Activated naive CD4-positive, alpha-beta T cell treated with anti-CD3 and anti-CD28 coated beads for 36 hours (primary cell): Measurements from ENCODE around the gene SCN5A. TPM values are rescaled to one million over a fixed set of nuclear protein-coding genes. Genes with fewer than 3 reads are reported as not detected.
A peak's percentile ranks its signal among the peaks of the same experiment; 100 is the strongest.

Experiments used
- CTCF ChIA-PET: fragments of 350-600 bp; sonication (Branson Sonifier 250); formaldehyde crosslinking; loops from one replicate; lab custom pipeline; 2021; ENCODE audit warnings: antibody characterized with exemption; lab: Charles Lee
- DNase-seq: peaks from one replicate; pipeline ENCODE4 v3.0.0-alpha.2; 2020
- H3K27ac Mint-ChIP-seq: one replicate; pipeline ENCODE4 v1.8.0; 2021; ENCODE audit warnings: mild to moderate bottlenecking, mixed read lengths
- H3K27me3 Mint-ChIP-seq: one replicate; pipeline ENCODE4 v1.8.0; 2021; ENCODE audit warnings: low read depth, mixed read lengths
- H3K36me3 Mint-ChIP-seq: one replicate; pipeline ENCODE4 v1.8.0; 2021; ENCODE audit warnings: low read depth, mixed read lengths
- H3K4me1 Mint-ChIP-seq: one replicate; pipeline ENCODE4 v1.8.0; 2021; ENCODE audit warnings: low read depth, mixed read lengths
- H3K4me3 Mint-ChIP-seq: one replicate; pipeline ENCODE4 v1.8.0; 2021; ENCODE audit warnings: mild to moderate bottlenecking, moderate library complexity, mixed read lengths
- H3K9me3 Mint-ChIP-seq: one replicate; pipeline ENCODE4 v1.8.0; 2021; ENCODE audit warnings: mixed read lengths
- intact Hi-C: fragments of 100-400 bp; cut with micrococcal nuclease; formaldehyde crosslinking; loops from one replicate; pipeline ENCODE4 v1.15.1; 2023
- total RNA-seq, 2 experiments: library from RNA; stranded (reverse); gene quantifications; one replicate each; pipeline ENCODE4 v1.2.3, GENCODE V29; 2021

SCN5A gene
- total RNA-seq, 2 experiments from 2014 or later: 0.31 to 0.35 TPM

DNA sequence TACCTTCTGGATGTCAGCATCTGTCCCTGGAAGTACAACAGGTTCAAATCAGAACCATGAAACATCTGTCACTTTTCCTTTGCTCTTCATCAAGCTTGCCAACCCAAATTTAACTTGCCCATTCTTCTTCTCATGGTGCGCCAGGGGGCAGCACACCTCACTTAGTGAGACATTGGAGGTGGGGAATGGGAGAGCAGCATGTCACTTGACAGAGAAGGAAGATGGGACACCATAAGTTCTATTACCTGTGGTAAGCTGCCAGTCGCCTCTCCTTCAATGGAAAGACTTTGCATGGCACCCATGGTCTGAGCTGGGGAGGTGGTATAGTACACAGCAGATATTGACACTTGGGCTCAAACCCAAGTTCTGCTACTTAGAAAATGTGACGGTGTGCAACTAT lies 2.9 kb downstream of the SCN5A start:
- no peaks in the 10 kb centered on the region for H3K9me3 Mint-ChIP-seq
- CTCF ChIA-PET: interaction anchor here (0.8 to 4.9 kb wide), 9 partner anchors 14 to 353 kb away, joined by 3 to 31 read pairs (median 4); no protein-coding TSS in a partner anchor
- H3K4me1 Mint-ChIP-seq: peaks cover 2% of the 10 kb centered on the region
- no peak overlapping the region for H3K27ac Mint-ChIP-seq
- intact Hi-C loops: no loop called here
- peak; percentile 38 for DNase-seq
- H3K36me3 Mint-ChIP-seq: no peaks in the 10 kb centered on the region
- no peak overlapping the region for H3K4me3 Mint-ChIP-seq
- H3K27me3 Mint-ChIP-seq: peaks cover 4% of the 10 kb centered on the region

DNA sequence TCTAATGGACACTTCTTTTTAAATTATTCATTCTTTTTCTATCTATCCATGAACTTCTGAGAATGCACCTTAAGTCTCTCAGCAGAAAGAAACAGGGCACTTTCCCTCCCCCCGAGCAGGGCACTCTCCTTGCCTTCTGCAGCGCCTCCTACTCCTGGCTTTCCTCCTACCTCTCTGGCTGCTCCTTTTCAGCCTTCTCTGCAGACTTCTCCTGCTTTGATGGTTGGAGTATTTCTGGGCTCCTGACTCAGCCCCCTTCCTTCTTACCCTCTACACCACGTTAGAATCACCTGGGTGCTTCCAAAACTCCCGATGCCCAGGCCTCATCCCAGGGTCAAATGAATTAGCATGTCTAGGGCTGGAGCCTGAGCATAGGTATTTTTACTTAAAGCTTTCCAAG lies 3.4 kb downstream of the SCN5A start:
- Mint-ChIP-seq H3K27me3 (peaks cover under 1% of the 10 kb centered on the region), H3K4me1 (peaks cover under 1% of the 10 kb centered on the region), H3K4me3 (no peak overlapping the region), H3K36me3 (no peaks in the 10 kb centered on the region), H3K9me3 (no peaks in the 10 kb centered on the region), H3K27ac (no peak overlapping the region)
- CTCF ChIA-PET: interaction anchor here (1.0 to 4.9 kb wide), 7 partner anchors 14 to 354 kb away, joined by 3 to 31 read pairs (median 5); no protein-coding TSS in a partner anchor
- intact Hi-C loops: no loop called here
- DNase-seq: no peak

DNA sequence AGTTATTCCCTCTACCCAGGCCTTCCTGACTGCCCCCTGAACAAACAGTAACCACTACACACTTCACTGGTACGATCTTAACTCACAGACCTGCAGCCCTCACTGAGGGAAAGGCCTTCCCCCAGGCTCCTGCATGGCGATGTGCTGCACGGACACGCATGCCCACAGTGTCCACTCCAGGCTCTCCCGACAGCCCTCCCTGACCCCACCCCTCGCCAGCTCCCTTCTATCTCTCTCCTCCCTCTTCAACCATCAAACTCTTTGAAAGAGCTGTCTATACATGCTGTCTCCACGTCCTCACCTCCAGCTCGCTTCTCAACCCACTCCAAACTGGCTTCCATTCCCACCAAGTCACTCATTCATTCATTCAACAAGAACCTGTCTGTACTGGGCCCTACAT lies 3.9 kb downstream of the SCN5A start:
- no peak for DNase-seq
- H3K27ac Mint-ChIP-seq: no peak overlapping the region
- no peak overlapping the region for H3K4me3 Mint-ChIP-seq
- intact Hi-C loops: no loop called here
- CTCF ChIA-PET: interaction anchor here (2.0 to 4.9 kb wide), 2 partner anchors 15 to 124 kb away, joined by 5 to 31 read pairs; no protein-coding TSS in a partner anchor
- H3K9me3 Mint-ChIP-seq: no peaks in the 10 kb centered on the region
- no peaks in the 10 kb centered on the region for H3K4me1 Mint-ChIP-seq
- no peaks in the 10 kb centered on the region for H3K36me3 Mint-ChIP-seq
- H3K27me3 Mint-ChIP-seq: no peaks in the 10 kb centered on the region

DNA sequence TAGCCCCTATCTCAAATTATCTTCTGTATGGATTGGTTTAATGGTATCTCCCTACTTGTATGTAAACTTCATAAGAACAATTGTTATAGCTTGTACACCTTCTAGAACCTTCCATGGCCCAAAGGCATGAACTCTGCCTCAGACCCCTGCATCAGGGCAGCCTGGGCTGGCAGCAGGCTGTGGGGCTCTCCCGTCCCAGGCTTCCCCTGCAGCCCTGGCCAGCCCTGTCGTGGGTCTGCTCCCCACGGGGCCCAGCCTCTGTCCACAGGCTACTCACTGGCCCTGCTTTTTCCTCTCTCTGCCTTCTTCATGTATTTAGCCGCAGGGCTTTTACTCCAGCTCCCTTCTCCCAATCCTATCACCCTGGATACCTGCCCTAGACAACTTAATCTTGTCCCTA lies 4.4 kb downstream of the SCN5A start:
- no peaks in the 10 kb centered on the region for H3K9me3 Mint-ChIP-seq
- H3K27me3 Mint-ChIP-seq: no peaks in the 10 kb centered on the region
- CTCF ChIA-PET: interaction anchor here (1.1 to 4.9 kb wide), 3 partner anchors 15 to 355 kb away, joined by 3 to 31 read pairs (median 5); no protein-coding TSS in a partner anchor
- H3K4me1 Mint-ChIP-seq: no peaks in the 10 kb centered on the region
- no peak overlapping the region for H3K4me3 Mint-ChIP-seq
- no peak overlapping the region for H3K27ac Mint-ChIP-seq
- intact Hi-C loops: no loop called here
- H3K36me3 Mint-ChIP-seq: no peaks in the 10 kb centered on the region
- DNase-seq: peak; percentile 0

DNA sequence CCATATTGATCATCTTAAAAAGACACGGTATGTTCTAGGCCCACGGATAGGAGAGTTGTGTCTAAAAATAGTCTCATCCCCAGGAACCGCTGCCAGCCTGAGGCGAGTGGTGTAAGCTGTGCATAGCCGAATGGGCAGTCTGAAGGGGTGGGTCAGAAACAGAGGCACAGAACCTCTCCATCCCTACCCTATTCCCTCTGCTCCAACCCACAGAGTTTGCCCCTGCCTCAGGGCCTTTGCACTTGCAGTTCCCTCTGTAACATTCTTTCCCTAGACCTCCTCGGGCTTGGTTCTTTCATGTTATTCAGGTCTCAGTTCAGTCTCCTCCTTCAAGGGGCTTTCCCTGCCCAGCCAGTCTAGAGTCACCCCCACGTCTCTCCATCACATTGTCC lies 4.8 kb downstream of the SCN5A start:
- no peaks in the 10 kb centered on the region for H3K4me1 Mint-ChIP-seq
- H3K4me3 Mint-ChIP-seq: no peak overlapping the region
- no peaks in the 10 kb centered on the region for H3K36me3 Mint-ChIP-seq
- intact Hi-C loops: no loop called here
- no peak overlapping the region for H3K27ac Mint-ChIP-seq
- DNase-seq: no peak
- H3K9me3 Mint-ChIP-seq: no peaks in the 10 kb centered on the region
- CTCF ChIA-PET: interaction anchor here (1.1 to 4.9 kb wide), 2 partner anchors 123 to 355 kb away, joined by 3 to 31 read pairs; no protein-coding TSS in a partner anchor
- H3K27me3 Mint-ChIP-seq: no peaks in the 10 kb centered on the region

DNA sequence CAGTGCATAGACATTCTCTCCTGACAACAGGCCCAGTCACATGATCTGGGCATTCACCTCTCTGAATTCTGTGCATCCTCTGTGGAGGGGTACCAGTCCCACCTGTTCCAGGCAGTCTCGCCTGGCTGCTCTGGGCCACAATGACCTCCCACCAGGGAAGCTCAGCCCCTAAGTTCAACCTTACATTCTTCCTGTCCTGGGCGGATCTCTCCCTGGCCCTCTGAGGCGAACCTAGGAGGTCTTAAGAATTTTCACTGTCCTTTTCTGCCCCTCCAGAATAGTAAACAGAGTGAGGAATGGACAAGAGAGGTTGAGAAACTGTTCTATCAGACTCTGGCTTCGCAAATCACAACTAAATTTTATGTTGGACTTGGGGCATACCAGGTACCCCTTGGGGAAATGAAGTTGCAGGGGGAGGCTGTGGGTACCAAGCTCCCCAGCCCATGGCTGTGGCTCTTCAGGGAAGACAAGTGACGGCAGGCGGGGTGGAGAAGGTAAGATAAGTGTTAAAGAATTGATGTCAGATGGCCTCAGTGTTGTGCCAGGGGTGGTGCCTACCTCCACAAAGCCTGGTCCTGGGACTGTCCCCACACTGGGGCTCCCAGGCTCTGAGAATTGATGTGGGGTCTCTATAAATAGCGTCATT lies 5.3 kb downstream of the SCN5A start:
- no peaks in the 10 kb centered on the region for H3K27me3 Mint-ChIP-seq
- no peaks in the 10 kb centered on the region for H3K36me3 Mint-ChIP-seq
- CTCF ChIA-PET: interaction anchor here (1.1 to 4.9 kb wide), 2 partner anchors 122 to 356 kb away, joined by 3 to 31 read pairs; no protein-coding TSS in a partner anchor
- intact Hi-C loops: no loop called here
- no peak for DNase-seq
- no peaks in the 10 kb centered on the region for H3K9me3 Mint-ChIP-seq
- no peaks in the 10 kb centered on the region for H3K4me1 Mint-ChIP-seq
- no peak overlapping the region for H3K27ac Mint-ChIP-seq
- no peak overlapping the region for H3K4me3 Mint-ChIP-seq

DNA sequence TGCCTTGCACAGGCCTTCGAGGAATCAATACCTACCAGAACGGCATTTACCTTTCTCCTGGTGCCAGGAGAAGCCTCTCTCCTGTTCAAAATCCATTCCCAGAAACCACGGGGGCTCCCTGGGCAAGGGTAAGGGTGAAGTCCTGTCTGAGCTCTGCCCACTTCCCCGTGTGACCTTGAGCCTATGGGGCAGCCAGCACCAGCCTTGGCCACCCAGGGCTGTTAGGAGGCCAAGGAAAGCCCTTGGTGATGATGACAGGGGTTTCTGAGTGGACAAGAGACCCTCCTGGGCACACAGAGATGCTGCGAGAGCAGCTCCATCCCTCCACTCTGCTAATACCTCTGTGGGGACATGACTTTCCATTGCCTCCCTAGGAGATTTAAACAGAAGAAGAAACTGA lies 5.9 kb downstream of the SCN5A start:
- CTCF ChIA-PET: interaction anchor here (0.6 to 1.8 kb wide), 3 partner anchors 8 to 710 kb away, joined by 3 to 7 read pairs (median 5); no protein-coding TSS in a partner anchor
- H3K27ac Mint-ChIP-seq: no peak overlapping the region
- no peaks in the 10 kb centered on the region for H3K36me3 Mint-ChIP-seq
- no peak for DNase-seq
- intact Hi-C loops: no loop called here
- no peaks in the 10 kb centered on the region for H3K9me3 Mint-ChIP-seq
- H3K4me3 Mint-ChIP-seq: no peak overlapping the region
- H3K4me1 Mint-ChIP-seq: no peaks in the 10 kb centered on the region
- H3K27me3 Mint-ChIP-seq: no peaks in the 10 kb centered on the region

DNA sequence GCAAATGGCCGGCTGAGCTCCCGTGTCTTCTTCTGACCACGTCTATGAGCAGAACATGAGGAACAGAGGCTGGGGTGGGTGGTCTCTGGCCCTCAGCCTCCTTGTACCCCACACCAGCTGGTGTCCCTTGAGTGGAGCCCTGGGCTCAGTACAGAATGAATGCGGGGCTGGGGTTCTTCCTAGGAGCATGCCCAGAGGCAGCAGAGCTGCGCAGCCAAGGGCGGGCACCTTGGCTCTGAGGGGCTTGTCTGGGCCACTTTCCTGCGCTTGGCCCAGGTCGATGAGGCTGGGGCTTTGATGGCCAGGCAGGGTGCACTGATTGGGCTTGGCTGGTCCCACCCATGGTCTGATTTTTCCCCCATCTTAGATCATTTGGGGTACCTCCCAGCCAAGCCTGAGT lies 6.4 kb downstream of the SCN5A start:
- CTCF ChIA-PET: interaction anchor here (0.6 to 1.8 kb wide), 4 partner anchors 8 to 709 kb away, joined by 3 to 7 read pairs (median 4); no protein-coding TSS in a partner anchor
- H3K4me3 Mint-ChIP-seq: no peak overlapping the region
- intact Hi-C loops: no loop called here
- H3K27ac Mint-ChIP-seq: no peak overlapping the region
- H3K27me3 Mint-ChIP-seq: no peaks in the 10 kb centered on the region
- H3K4me1 Mint-ChIP-seq: no peaks in the 10 kb centered on the region
- H3K9me3 Mint-ChIP-seq: no peaks in the 10 kb centered on the region
- no peaks in the 10 kb centered on the region for H3K36me3 Mint-ChIP-seq
- no peak for DNase-seq

DNA sequence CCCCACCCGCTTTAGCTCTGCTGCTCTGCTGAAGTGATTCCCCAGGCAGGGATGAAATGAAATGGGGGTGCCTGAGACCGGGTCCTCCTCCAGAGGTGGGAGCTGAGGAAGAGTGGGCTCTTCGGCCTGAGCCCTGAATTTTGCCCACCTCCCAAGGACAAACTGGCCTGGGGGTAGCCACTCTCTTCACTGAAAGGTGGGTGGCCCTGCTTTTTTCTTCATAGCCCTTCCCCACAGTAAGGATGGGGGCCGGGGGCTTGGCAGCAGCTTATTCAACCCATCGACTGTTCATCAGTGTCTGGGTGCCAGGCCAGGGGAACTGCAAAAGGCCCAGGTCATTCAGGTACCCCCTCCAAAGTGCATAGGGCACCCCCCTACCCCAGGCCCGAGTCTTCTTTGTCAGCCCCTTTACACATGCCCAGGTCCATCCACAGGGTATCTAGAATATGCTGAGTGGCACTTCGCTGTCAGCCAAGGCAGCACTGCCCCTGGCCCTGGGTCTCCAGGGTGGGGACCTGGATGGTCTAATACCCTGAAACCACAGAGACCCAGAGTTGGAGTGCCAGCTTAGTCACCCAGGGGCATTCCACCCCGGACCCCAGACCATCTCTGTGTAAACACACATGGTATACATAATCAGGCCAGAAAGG lies 7.9 kb downstream of the SCN5A start:
- H3K27me3 Mint-ChIP-seq: no peaks in the 10 kb centered on the region
- no peaks in the 10 kb centered on the region for H3K9me3 Mint-ChIP-seq
- CTCF ChIA-PET: interaction anchor here (0.8 to 1.5 kb wide), 2 partner anchors 120 kb away, joined by 3 to 5 read pairs; no protein-coding TSS in a partner anchor
- H3K27ac Mint-ChIP-seq: no peak overlapping the region
- DNase-seq: no peak
- intact Hi-C loops: no loop called here
- H3K36me3 Mint-ChIP-seq: no peaks in the 10 kb centered on the region
- no peak overlapping the region for H3K4me3 Mint-ChIP-seq
- no peaks in the 10 kb centered on the region for H3K4me1 Mint-ChIP-seq

DNA sequence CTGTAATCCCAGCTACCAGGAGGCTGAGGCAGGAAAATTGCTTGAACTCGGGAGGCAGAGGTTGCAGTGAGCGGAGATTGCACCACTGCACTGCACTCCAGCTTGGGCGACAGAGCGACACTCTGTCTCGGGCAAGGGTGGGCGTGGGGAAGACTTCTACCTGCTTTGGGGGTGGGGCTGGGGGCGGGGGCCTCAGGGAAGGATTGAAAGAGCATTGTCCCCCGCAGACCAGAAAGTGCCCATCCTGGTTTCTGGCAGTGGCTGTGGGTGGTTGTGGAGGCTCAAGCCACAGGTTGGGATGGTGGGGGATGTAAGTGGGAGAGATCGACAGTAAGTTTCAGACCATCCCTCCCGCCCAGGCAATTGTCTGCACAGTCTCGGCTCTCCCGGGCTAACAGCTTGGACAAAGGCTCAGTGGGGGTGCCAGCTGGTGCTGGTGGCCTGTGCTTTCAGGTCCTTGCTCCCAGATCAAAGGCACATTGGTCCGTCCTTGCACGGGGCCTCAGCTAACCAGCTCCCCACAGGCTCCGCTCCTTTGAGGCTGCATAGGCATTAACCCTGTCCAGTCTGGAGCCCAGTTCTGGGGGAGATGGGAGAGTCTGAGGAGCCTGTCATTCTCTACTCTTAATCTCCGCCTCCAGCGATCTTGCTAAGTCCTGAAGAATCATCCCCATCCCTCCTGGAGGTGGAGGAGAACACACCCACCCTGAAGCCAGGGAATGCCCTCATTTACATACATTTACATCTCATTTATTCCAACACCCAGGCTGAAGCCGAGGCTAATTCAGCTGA lies 8.6 kb downstream of the SCN5A start:
- no peak overlapping the region for H3K27ac Mint-ChIP-seq
- no peaks in the 10 kb centered on the region for H3K4me1 Mint-ChIP-seq
- intact Hi-C loops: no loop called here
- H3K27me3 Mint-ChIP-seq: no peaks in the 10 kb centered on the region
- no peak overlapping the region for H3K4me3 Mint-ChIP-seq
- CTCF ChIA-PET: interaction anchor here (0.8 kb wide), 1 partner anchor 120 kb away, joined by 3 read pairs; no protein-coding TSS in a partner anchor
- DNase-seq: no peak
- no peaks in the 10 kb centered on the region for H3K36me3 Mint-ChIP-seq
- H3K9me3 Mint-ChIP-seq: no peaks in the 10 kb centered on the region

DNA sequence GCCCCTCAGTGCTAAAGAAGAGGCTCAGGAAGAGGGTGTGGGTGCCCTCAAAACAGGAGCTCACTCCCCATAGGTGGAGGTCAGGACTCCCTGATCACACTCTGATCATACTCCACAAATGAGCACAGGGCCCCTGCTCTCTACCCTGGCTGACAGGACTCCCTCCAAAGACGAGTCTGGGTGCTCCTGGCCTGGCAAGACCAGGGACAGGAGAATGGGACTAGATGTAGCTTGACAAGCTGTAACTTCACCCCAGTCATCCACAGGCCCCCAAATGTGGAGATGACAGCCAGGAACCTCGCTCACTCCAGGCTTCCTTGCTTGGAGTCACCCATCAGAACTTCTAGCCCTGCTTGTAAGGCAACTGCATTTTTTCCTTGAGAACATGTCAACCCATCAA lies 11.1 kb downstream of the SCN5A start:
- Mint-ChIP-seq H3K4me1 (no peaks in the 10 kb centered on the region), H3K27me3 (no peaks in the 10 kb centered on the region), H3K36me3 (no peaks in the 10 kb centered on the region), H3K4me3 (no peak overlapping the region), H3K9me3 (no peaks in the 10 kb centered on the region), H3K27ac (no peak overlapping the region)
- no peak for DNase-seq
- intact Hi-C loops: no loop called here
- CTCF ChIA-PET: no interaction called here

DNA sequence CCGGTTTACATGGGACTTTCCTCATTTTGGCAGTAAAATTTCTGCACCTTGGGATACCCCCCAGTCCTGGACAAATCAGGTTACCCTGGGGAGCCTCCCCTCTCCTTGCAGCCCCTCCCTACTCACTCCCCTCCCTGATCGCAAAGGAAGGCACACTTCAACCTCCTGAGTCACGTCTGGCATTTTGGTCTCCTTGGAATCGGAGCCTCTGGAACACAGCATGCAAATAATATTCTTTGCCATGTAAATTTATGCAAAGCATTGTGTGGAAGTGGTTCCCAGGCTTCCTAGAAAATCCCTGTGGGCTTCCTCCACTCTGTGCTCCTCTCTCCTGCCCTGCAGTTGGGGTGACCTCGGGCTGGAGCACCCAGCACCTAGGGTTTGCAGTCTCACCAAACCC lies 11.6 kb downstream of the SCN5A start:
- no peaks in the 10 kb centered on the region for H3K4me1 Mint-ChIP-seq
- CTCF ChIA-PET: no interaction called here
- DNase-seq: no peak

More for the DNA sequence above, 11.6 kb downstream of the SCN5A start:
- Mint-ChIP-seq H3K36me3 (no peaks in the 10 kb centered on the region), H3K27me3 (no peaks in the 10 kb centered on the region), H3K27ac (no peak overlapping the region), H3K9me3 (no peaks in the 10 kb centered on the region), H3K4me3 (no peak overlapping the region)
- intact Hi-C loops: no loop called here
